Neural progenitor cell (in vitro differentiated cells): ENCODE data around the gene LCE3E. TPM values are rescaled to one million over a fixed set of nuclear protein-coding genes. Genes with fewer than 3 reads are reported as not detected.

Experiments
- DNase-seq: peaks from one replicate; pipeline ENCODE4 v3.0.0-alpha.2; 2016; ENCODE audit warnings: low spot score
- H2AFZ ChIP-seq: fragments of 200-600 bp; sonication (generic); replicated peaks from 2 replicates; pipeline ENCODE4 v1.6.1; 2016; ENCODE audit warnings: antibody characterized with exemption
- H3F3A ChIP-seq: fragments of 200-600 bp; sonication (generic); 2 replicates; pipeline ENCODE4 v1.6.1; 2016; ENCODE audit warnings: antibody characterized with exemption, low read depth
- H3K27ac ChIP-seq: fragments of 200-600 bp; sonication (generic); 2 replicates; pipeline ENCODE4 v1.5.1; 2016; ENCODE audit warnings: mild to moderate bottlenecking
- H3K27me3 ChIP-seq: fragments of 200-600 bp; sonication (generic); 2 replicates; pipeline ENCODE4 v1.6.1; 2016; ENCODE audit warnings: mild to moderate bottlenecking, moderate library complexity
- H3K36me3 ChIP-seq: fragments of 200-600 bp; sonication (generic); 2 replicates; pipeline ENCODE4 v1.5.1; 2016
- H3K4me1 ChIP-seq: fragments of 200-600 bp; sonication (generic); 2 replicates; pipeline ENCODE4 v1.6.1; 2016; ENCODE audit warnings: mixed run types
- H3K4me2 ChIP-seq: fragments of 200-600 bp; sonication (generic); 2 replicates; pipeline ENCODE4 v1.6.1; 2016
- H3K4me3 ChIP-seq: fragments of 200-600 bp; sonication (generic); 2 replicates; pipeline ENCODE4 v1.5.1; 2016
- H3K79me2 ChIP-seq: fragments of 200-600 bp; sonication (generic); 2 replicates; pipeline ENCODE4 v1.6.1; 2016; ENCODE audit warnings: low read depth
- H3K9ac ChIP-seq: fragments of 200-600 bp; sonication (generic); 2 replicates; pipeline ENCODE4 v1.6.1; 2016
- H3K9me3 ChIP-seq: fragments of 200-600 bp; sonication (generic); 2 replicates; pipeline ENCODE4 v1.5.1; 2016; ENCODE audit warnings: low read depth
- H4K20me1 ChIP-seq: fragments of 200-600 bp; sonication (generic); 2 replicates; pipeline ENCODE4 v1.6.1; 2016; ENCODE audit warnings: low read depth
- H3K27ac Mint-ChIP-seq: 3 replicates; pipeline ENCODE4 v1.8.0; 2021; ENCODE audit warnings: mixed read lengths
- H3K27me3 Mint-ChIP-seq: 2 replicates; pipeline ENCODE4 v1.8.0; 2022; ENCODE audit warnings: low read depth, mild to moderate bottlenecking, inconsistent platforms, moderate library complexity, mixed read lengths; ENCODE audit not compliant: insufficient read depth
- H3K36me3 Mint-ChIP-seq: 3 replicates; pipeline ENCODE4 v1.8.0; 2021; ENCODE audit warnings: mixed read lengths
- H3K4me1 Mint-ChIP-seq: 3 replicates; pipeline ENCODE4 v1.8.0; 2021; ENCODE audit warnings: mixed read lengths
- H3K4me3 Mint-ChIP-seq: 3 replicates; pipeline ENCODE4 v1.8.0; 2021; ENCODE audit warnings: mild to moderate bottlenecking, moderate library complexity, mixed read lengths
- H3K9me3 Mint-ChIP-seq: 3 replicates; pipeline ENCODE4 v1.8.0; 2020; ENCODE audit warnings: mixed read lengths
- EZH2 ChIP-seq: fragments of 200-600 bp; sonication (generic); IDR thresholded peaks from 2 replicates; pipeline ENCODE4 v1.6.1; 2017; ENCODE audit warnings: antibody characterized with exemption, mild to moderate bottlenecking, moderate library complexity
- EZH2phosphoT487 ChIP-seq: fragments of 200-600 bp; sonication (generic); IDR thresholded peaks from 2 replicates; pipeline ENCODE4 v1.6.1; 2017; ENCODE audit warnings: antibody characterized with exemption
- total RNA-seq: library from RNA; depleted of rRNA; stranded (reverse); fragments of >200 nt; gene quantifications from 2 replicates; pipeline ENCODE4 v1.2.3, GENCODE V29; 2015; ENCODE audit warnings: low replicate concordance
- TF ChIP-seq, protein P1 (sequence below): fragments of 200-600 bp; sonication (generic); IDR thresholded peaks from 2 replicates; pipeline ENCODE4 v1.5.1; 2017; ENCODE audit warnings: antibody characterized with exemption, mild to moderate bottlenecking

Gene LCE3E
- total RNA-seq, 1 donor from 2014 or later = not detected

DNA sequence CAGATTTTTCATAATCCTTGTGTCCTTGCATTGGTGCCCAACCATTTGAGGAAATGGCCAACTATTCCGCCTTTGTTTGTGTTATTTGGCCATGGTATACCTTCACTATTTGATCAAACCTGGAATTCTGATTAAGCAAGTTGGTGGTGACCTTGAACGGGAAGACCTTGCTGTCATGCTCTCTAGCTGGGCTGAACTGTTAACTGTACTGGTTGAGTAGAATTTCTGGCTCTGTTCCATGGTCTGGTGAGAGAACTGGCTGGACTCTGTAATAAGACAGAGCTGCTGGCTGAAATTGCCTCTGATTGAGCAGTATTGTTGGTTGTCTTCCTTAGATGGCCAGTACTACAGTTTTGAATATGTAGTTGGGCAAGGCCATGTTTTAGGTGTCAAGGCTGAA is 30.4 kb upstream of the LCE3E start:
- Histone ChIP-seq H3K79me2 (no peaks in the 10 kb centered on the region), H3K9me3 (no peaks in the 10 kb centered on the region), H3K9ac (no peak overlapping the region), H2AFZ (no peak overlapping the region), H4K20me1 (no peaks in the 10 kb centered on the region), H3K36me3 (no peaks in the 10 kb centered on the region), H3K4me1 (no peaks in the 10 kb centered on the region), H3K4me2 (no peak overlapping the region), H3K27ac (no peak overlapping the region), H3F3A (no peaks in the 10 kb centered on the region), H3K4me3 (no peak overlapping the region), H3K27me3 (no peaks in the 10 kb centered on the region)
- Mint-ChIP-seq H3K4me3 (no peak overlapping the region), H3K36me3 (no peaks in the 10 kb centered on the region), H3K27me3 (no peaks in the 10 kb centered on the region), H3K4me1 (no peaks in the 10 kb centered on the region), H3K9me3 (peaks cover 12% of the 10 kb centered on the region), H3K27ac (no peak overlapping the region)
- TF ChIP-seq EZH2phosphoT487 (no peak), EZH2 (no peak)
- TF ChIP-seq, protein P1, sequence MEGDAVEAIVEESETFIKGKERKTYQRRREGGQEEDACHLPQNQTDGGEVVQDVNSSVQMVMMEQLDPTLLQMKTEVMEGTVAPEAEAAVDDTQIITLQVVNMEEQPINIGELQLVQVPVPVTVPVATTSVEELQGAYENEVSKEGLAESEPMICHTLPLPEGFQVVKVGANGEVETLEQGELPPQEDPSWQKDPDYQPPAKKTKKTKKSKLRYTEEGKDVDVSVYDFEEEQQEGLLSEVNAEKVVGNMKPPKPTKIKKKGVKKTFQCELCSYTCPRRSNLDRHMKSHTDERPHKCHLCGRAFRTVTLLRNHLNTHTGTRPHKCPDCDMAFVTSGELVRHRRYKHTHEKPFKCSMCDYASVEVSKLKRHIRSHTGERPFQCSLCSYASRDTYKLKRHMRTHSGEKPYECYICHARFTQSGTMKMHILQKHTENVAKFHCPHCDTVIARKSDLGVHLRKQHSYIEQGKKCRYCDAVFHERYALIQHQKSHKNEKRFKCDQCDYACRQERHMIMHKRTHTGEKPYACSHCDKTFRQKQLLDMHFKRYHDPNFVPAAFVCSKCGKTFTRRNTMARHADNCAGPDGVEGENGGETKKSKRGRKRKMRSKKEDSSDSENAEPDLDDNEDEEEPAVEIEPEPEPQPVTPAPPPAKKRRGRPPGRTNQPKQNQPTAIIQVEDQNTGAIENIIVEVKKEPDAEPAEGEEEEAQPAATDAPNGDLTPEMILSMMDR = no peak
- no peak for DNase-seq

- Histone ChIP-seq H3K27me3 (no peaks in the 10 kb centered on the region), H4K20me1 (no peaks in the 10 kb centered on the region), H3K9ac (no peak overlapping the region), H3K36me3 (no peaks in the 10 kb centered on the region), H3K4me2 (no peak overlapping the region), H3K4me1 (no peaks in the 10 kb centered on the region), H3K4me3 (no peak overlapping the region), H3K27ac (no peak overlapping the region), H3K79me2 (no peaks in the 10 kb centered on the region), H2AFZ (no peak overlapping the region), H3F3A (no peaks in the 10 kb centered on the region), H3K9me3 (peaks cover 9% of the 10 kb centered on the region)
- no peak for DNase-seq
- no peaks in the 10 kb centered on the region for H3K36me3 Mint-ChIP-seq
- H3K4me1 Mint-ChIP-seq = no peaks in the 10 kb centered on the region
- H3K27me3 Mint-ChIP-seq = peaks cover 2% of the 10 kb centered on the region
- H3K9me3 Mint-ChIP-seq = peaks cover 4% of the 10 kb centered on the region
- H3K27ac Mint-ChIP-seq = no peak overlapping the region
- no peak overlapping the region for H3K4me3 Mint-ChIP-seq
- TF ChIP-seq EZH2 (no peak), EZH2phosphoT487 (no peak)
- TF ChIP-seq, protein P1 = no peak
Observed at GRCh38 chr1:152585586-152585985, 19.0 kb upstream of the LCE3E start.

- Histone ChIP-seq H3K4me1 (no peaks in the 10 kb centered on the region), H3K9ac (no peak overlapping the region), H3F3A (no peaks in the 10 kb centered on the region), H3K27ac (no peak overlapping the region), H3K27me3 (no peaks in the 10 kb centered on the region), H3K4me2 (no peak overlapping the region), H3K36me3 (no peaks in the 10 kb centered on the region), H3K9me3 (peaks cover 21% of the 10 kb centered on the region), H2AFZ (no peak overlapping the region), H3K4me3 (no peak overlapping the region), H3K79me2 (no peaks in the 10 kb centered on the region), H4K20me1 (no peaks in the 10 kb centered on the region)
- DNase-seq = no peak
- no peak overlapping the region for H3K4me3 Mint-ChIP-seq
- no peaks in the 10 kb centered on the region for H3K4me1 Mint-ChIP-seq
- H3K9me3 Mint-ChIP-seq = peaks cover 20% of the 10 kb centered on the region
- peaks cover 5% of the 10 kb centered on the region for H3K27me3 Mint-ChIP-seq
- H3K36me3 Mint-ChIP-seq = no peaks in the 10 kb centered on the region
- H3K27ac Mint-ChIP-seq = no peak overlapping the region
- TF ChIP-seq, protein P1 = no peak
- no peak for TF ChIP-seq EZH2
- no peak for TF ChIP-seq EZH2phosphoT487
Observed at GRCh38 chr1:152582647-152583046, 16.1 kb upstream of the LCE3E start.
